ENCODE results near the gene CD59. TPM values are rescaled to one million over a fixed set of nuclear protein-coding genes. Genes with fewer than 3 reads are reported as not detected.

The CD59 gene
- polyA plus RNA-seq, 2 of the 4 experiments (the other 2 are of a cell fraction) = 335 to 375 TPM

- ATAC-seq (peak; percentile 76 to 85), FAIRE-seq (no peak), DNase-seq (ENCODE audit: low read depth in 1 of 2, low spot score in 1 of 2) (peak; percentile 73 to 94)
- WGBS (ENCODE audit: missing lambda C conversion rate) = 37% methylated on average over 6 of the region's 6 CpGs
- ChIA-PET CTCF (interaction anchor here (1.1 to 5.3 kb wide), 3 partner anchors 13 to 19 kb away, joined by 3 to 26 read pairs (median 4); no protein-coding TSS in a partner anchor), POLR2A (interaction anchor here (1.3 to 1.5 kb wide), 2 partner anchors 13 to 21 kb away, joined by 3 to 10 read pairs; partner anchors contain the start of gene CD59)
- peak overlapping the region; percentile 84 for H3K4me2 ChIP-seq
- peak overlapping the region; percentile 80 to 90 for H3K27ac ChIP-seq
- peak overlapping the region; percentile 25; the same call in 1 of the 3 replicates for H3K4me3 ChIP-seq
- peaks cover 62% of the 10 kb centered on the region for H3K4me1 ChIP-seq
- TF ChIP-seq HOXB5 (CRISPR knock-in tag; IDR thresholded peaks at IDR 0.05) (peak; percentile 29; the same call in 1 of the 2 replicates), MAFK (IDR thresholded peaks at IDR 0.05; ENCODE audit: partially characterized antibody) (peak; percentile 99), FOSL2 (IDR thresholded peaks at IDR 0.05) (0 out of 2 replicates have a peak, but pooled peaks have one; percentile 13), FOSL2 (CRISPR knock-in tag; IDR thresholded peaks at IDR 0.05) (peak; percentile 90), MYC (IDR thresholded peaks at IDR 0.05; ENCODE audit: borderline replicate concordance, low read length) (0 out of 2 replicates have a peak, but pooled peaks have one; percentile 23), ESRRA (IDR thresholded peaks at IDR 0.05; ENCODE audit: borderline replicate concordance, low read length) (peak; percentile 59; the same call in 1 of the 2 replicates), EP300 (IDR thresholded peaks at IDR 0.05) (peak; percentile 28 to 73; a peak in 2 of 5 replicates), GATA3 (IDR thresholded peaks at IDR 0.05; ENCODE audit: borderline replicate concordance) (peak; percentile 88), EHF (CRISPR knock-in tag; IDR thresholded peaks at IDR 0.05) (peak; percentile 58; the same call in 1 of the 2 replicates), CHD4 (IDR thresholded peaks at IDR 0.05; ENCODE audit: borderline replicate concordance) (no peak), JUN (IDR thresholded peaks at IDR 0.05) (peak in 1 of 2 experiments; percentile 41; a peak in 3 of 5 replicates), JUNB (IDR thresholded peaks at IDR 0.05) (peak; percentile 67), RNF2 (IDR thresholded peaks at IDR 0.05; ENCODE audit: borderline replicate concordance, low read depth) (no peak)
- TF ChIP-seq, protein P1, sequence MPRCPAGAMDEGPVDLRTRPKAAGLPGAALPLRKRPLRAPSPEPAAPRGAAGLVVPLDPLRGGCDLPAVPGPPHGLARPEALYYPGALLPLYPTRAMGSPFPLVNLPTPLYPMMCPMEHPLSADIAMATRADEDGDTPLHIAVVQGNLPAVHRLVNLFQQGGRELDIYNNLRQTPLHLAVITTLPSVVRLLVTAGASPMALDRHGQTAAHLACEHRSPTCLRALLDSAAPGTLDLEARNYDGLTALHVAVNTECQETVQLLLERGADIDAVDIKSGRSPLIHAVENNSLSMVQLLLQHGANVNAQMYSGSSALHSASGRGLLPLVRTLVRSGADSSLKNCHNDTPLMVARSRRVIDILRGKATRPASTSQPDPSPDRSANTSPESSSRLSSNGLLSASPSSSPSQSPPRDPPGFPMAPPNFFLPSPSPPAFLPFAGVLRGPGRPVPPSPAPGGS (IDR thresholded peaks at IDR 0.05) = no peak
- TF ChIP-seq, protein P2, sequence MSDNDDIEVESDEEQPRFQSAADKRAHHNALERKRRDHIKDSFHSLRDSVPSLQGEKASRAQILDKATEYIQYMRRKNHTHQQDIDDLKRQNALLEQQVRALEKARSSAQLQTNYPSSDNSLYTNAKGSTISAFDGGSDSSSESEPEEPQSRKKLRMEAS (IDR thresholded peaks at IDR 0.05) = 0 out of 2 replicates have a peak, but pooled peaks have one; percentile 24
- TF ChIP-seq, protein P3, sequence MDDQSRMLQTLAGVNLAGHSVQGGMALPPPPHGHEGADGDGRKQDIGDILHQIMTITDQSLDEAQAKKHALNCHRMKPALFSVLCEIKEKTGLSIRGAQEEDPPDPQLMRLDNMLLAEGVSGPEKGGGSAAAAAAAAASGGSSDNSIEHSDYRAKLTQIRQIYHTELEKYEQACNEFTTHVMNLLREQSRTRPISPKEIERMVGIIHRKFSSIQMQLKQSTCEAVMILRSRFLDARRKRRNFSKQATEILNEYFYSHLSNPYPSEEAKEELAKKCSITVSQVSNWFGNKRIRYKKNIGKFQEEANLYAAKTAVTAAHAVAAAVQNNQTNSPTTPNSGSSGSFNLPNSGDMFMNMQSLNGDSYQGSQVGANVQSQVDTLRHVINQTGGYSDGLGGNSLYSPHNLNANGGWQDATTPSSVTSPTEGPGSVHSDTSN (IDR thresholded peaks at IDR 0.05) = 0 out of 2 replicates have a peak, but pooled peaks have one; percentile 28
- H3K9me3 ChIP-seq = peaks cover 2% of the 10 kb centered on the region; the same call in 1 of the 3 replicates
Measured at GRCh38 chr11:33723238-33723881, 12.9 kb downstream of the CD59 start.

- ATAC-seq = peak; percentile 39 to 47
- CTCF ChIA-PET = interaction anchor here (1.0 to 1.5 kb wide), 3 partner anchors 12 to 361 kb away, joined by 3 to 6 read pairs (median 4); no protein-coding TSS in a partner anchor
- no peak for TF ChIP-seq FOSB (CRISPR knock-in tag; IDR thresholded peaks at IDR 0.05)
- no peak for TF ChIP-seq TFCP2L1 (CRISPR knock-in tag; IDR thresholded peaks at IDR 0.05)
- no peak for TF ChIP-seq RFX5 (IDR thresholded peaks at IDR 0.05)
- no peak for TF ChIP-seq POLR2A (IDR thresholded peaks at IDR 0.05; ENCODE audit: low read length)
- no peak for TF ChIP-seq PHF8 (IDR thresholded peaks at IDR 0.05; ENCODE audit: borderline replicate concordance, low read depth)
- TF ChIP-seq, protein P1 (IDR thresholded peaks at IDR 0.05) = no peak
- TF ChIP-seq ELK1 (IDR thresholded peaks at IDR 0.05; ENCODE audit: low read depth, low read length) = no peak
- TF ChIP-seq RNF2 (IDR thresholded peaks at IDR 0.05; ENCODE audit: borderline replicate concordance, low read depth) = no peak
- TF ChIP-seq HOXB13 (CRISPR knock-in tag; IDR thresholded peaks at IDR 0.05; ENCODE audit: low read depth) = peak; percentile 42; the same call in 1 of the 2 replicates
- TF ChIP-seq CHD2 (IDR thresholded peaks at IDR 0.05; ENCODE audit: low read length, partially characterized antibody) = no peak
- no peak for TF ChIP-seq ZC3H11A (IDR thresholded peaks at IDR 0.05)
- TF ChIP-seq HMGXB4 (CRISPR knock-in tag; IDR thresholded peaks at IDR 0.05; ENCODE audit: borderline replicate concordance) = no peak
- TF ChIP-seq KDM1A (IDR thresholded peaks at IDR 0.05; ENCODE audit: low read depth) = no peak
- peak; percentile 55; the same call in 1 of the 2 replicates for TF ChIP-seq GATA3 (IDR thresholded peaks at IDR 0.05; ENCODE audit: borderline replicate concordance)
- no peak for TF ChIP-seq MYC (IDR thresholded peaks at IDR 0.05; ENCODE audit: borderline replicate concordance, low read length)
- TF ChIP-seq NPAS2 (CRISPR knock-in tag; IDR thresholded peaks at IDR 0.05; ENCODE audit: borderline replicate concordance) = no peak
Measured at GRCh38 chr11:33722590-33723234, 13.5 kb downstream of the CD59 start.

More at GRCh38 chr11:33722590-33723234, 13.5 kb downstream of the CD59 start:
- FAIRE-seq = no peak
- no peaks in the 10 kb centered on the region for H3K9me3 ChIP-seq
- peaks cover 62% of the 10 kb centered on the region for H3K4me1 ChIP-seq
- 32% methylated on average over 2 of the region's 2 CpGs for WGBS (ENCODE audit: missing lambda C conversion rate)
- H3K4me3 ChIP-seq = no peak overlapping the region
- POLR2A ChIA-PET = interaction anchor here (1.3 to 1.5 kb wide), 2 partner anchors 14 to 21 kb away, joined by 3 to 10 read pairs; partner anchors contain the start of gene CD59
- H3K27ac ChIP-seq = peak overlapping the region; percentile 80 to 90
- peak in 1 of 2 experiments; percentile 58 for DNase-seq (ENCODE audit: low read depth in 1 of 2, low spot score in 1 of 2)
- peak overlapping the region; percentile 84 for H3K4me2 ChIP-seq

Measured in A549 (cell line).